ENCODE measurements around the gene ABHD16A.

GRCh38 chr6:31707701-31708100 is 4.6 kb upstream of the ABHD16A start:
- no peak for TF ChIP-seq POLR2A (IDR thresholded peaks at IDR 0.05; ENCODE audit: extremely low read depth, insufficient read length)
- no peak for TF ChIP-seq CTCF (IDR thresholded peaks at IDR 0.05; ENCODE audit: low read depth, low read length)
- TF ChIP-seq MAX (IDR thresholded peaks at IDR 0.05; ENCODE audit: low read depth, low read length), result no peak
- TF ChIP-seq MYC (IDR thresholded peaks at IDR 0.05; ENCODE audit: low read depth, low read length), result no peak
